Uterus (tissue), 2 donors: ENCODE data around the gene CD72.

Experiments
- CTCF ChIP-seq, 4 experiments: fragments of 200-600 bp in 2 of 4; fragments of 450-650 bp in 2 of 4; sonication (generic) in 2 of 4; IDR thresholded peaks; one replicate each; pipeline ENCODE4 v1.5.1; 2016 to 2019; ENCODE audit warnings: antibody characterized with exemption in 4 of 4, mild to moderate bottlenecking in 2 of 4, moderate library complexity in 1 of 4
- POLR2A ChIP-seq, 2 donors: fragments of 450-650 bp; IDR thresholded peaks; one replicate each; pipeline ENCODE4 v1.6.1; 2016; ENCODE audit warnings: antibody characterized with exemption in 2 of 2, mild to moderate bottlenecking in 1 of 2, moderate library complexity in 1 of 2

- TF ChIP-seq CTCF (IDR thresholded peaks at IDR 0.05) (no peak), POLR2A (IDR thresholded peaks at IDR 0.05) (no peak)
These were observed 21.4 kb upstream of the CD72 start for GRCh38 chr9:35639631-35640030.
